ENCODE measurements around the gene RPSA.

GRCh38 chr3:39419742-39420315 is 13.3 kb downstream of the RPSA start:
- TF ChIP-seq POLR2A (IDR thresholded peaks at IDR 0.05; ENCODE audit: extremely low read depth, insufficient read length), result no peak
- no peak for TF ChIP-seq CTCF (IDR thresholded peaks at IDR 0.05; ENCODE audit: low read depth, low read length)

Measured in NB4 (cell line).